ENCODE measurements around the gene RABGAP1L.

RABGAP1L gene

GRCh38 chr1:174931214-174931613 is 771.9 kb downstream of the RABGAP1L start:
- no peak overlapping the region for H3K9ac ChIP-seq
- H3K36me3 ChIP-seq (ENCODE audit: control insufficient read depth, insufficient read depth, low read length) = no peaks in the 10 kb centered on the region
- H3K4me3 ChIP-seq (ENCODE audit: low read depth, low read length) = no peak overlapping the region
- no peaks in the 10 kb centered on the region for H3K4me1 ChIP-seq
- no peak overlapping the region for H2AFZ ChIP-seq
- TF ChIP-seq CTCF (IDR thresholded peaks at IDR 0.05) = no peak
- H3K79me2 ChIP-seq = no peaks in the 10 kb centered on the region
- H3K9me3 ChIP-seq (ENCODE audit: control insufficient read depth, low read length) = no peaks in the 10 kb centered on the region
- H3K27me3 ChIP-seq (ENCODE audit: control insufficient read depth, insufficient read depth, low read length) = no peaks in the 10 kb centered on the region
- H3K4me2 ChIP-seq (ENCODE audit: low read length) = no peak overlapping the region
- no peak overlapping the region for H3K27ac ChIP-seq

- H3K9ac ChIP-seq = no peak overlapping the region
- no peak for TF ChIP-seq CTCF (IDR thresholded peaks at IDR 0.05)
- no peak overlapping the region for H3K4me2 ChIP-seq (ENCODE audit: low read length)
- H3K79me2 ChIP-seq = no peaks in the 10 kb centered on the region
- no peaks in the 10 kb centered on the region for H3K36me3 ChIP-seq (ENCODE audit: control insufficient read depth, insufficient read depth, low read length)
- no peak overlapping the region for H3K27ac ChIP-seq
- H2AFZ ChIP-seq = no peak overlapping the region
- no peak overlapping the region for H3K4me3 ChIP-seq (ENCODE audit: low read depth, low read length)
- no peaks in the 10 kb centered on the region for H3K9me3 ChIP-seq (ENCODE audit: control insufficient read depth, low read length)
- H3K4me1 ChIP-seq = no peaks in the 10 kb centered on the region
- H3K27me3 ChIP-seq (ENCODE audit: control insufficient read depth, insufficient read depth, low read length) = no peaks in the 10 kb centered on the region
These were observed 773.3 kb downstream of the RABGAP1L start for GRCh38 chr1:174932587-174932986.

GRCh38 chr1:174935961-174936727 is 776.8 kb downstream of the RABGAP1L start:
- Histone ChIP-seq H3K36me3 (ENCODE audit: control insufficient read depth, insufficient read depth, low read length) (no peaks in the 10 kb centered on the region), H3K79me2 (no peaks in the 10 kb centered on the region), H3K27me3 (ENCODE audit: control insufficient read depth, insufficient read depth, low read length) (no peaks in the 10 kb centered on the region), H2AFZ (no peak overlapping the region), H3K27ac (no peak overlapping the region), H3K9ac (no peak overlapping the region), H3K4me2 (ENCODE audit: low read length) (no peak overlapping the region), H3K4me3 (ENCODE audit: low read depth, low read length) (no peak overlapping the region), H3K9me3 (ENCODE audit: control insufficient read depth, low read length) (no peaks in the 10 kb centered on the region), H3K4me1 (no peaks in the 10 kb centered on the region)
- TF ChIP-seq CTCF (IDR thresholded peaks at IDR 0.05) = no peak

GRCh38 chr1:174938281-174939007 is 779.1 kb downstream of the RABGAP1L start:
- Histone ChIP-seq H3K27me3 (ENCODE audit: control insufficient read depth, insufficient read depth, low read length) (no peaks in the 10 kb centered on the region), H3K27ac (no peak overlapping the region), H3K4me3 (ENCODE audit: low read depth, low read length) (no peak overlapping the region), H3K4me2 (ENCODE audit: low read length) (no peak overlapping the region), H3K36me3 (ENCODE audit: control insufficient read depth, insufficient read depth, low read length) (no peaks in the 10 kb centered on the region), H3K4me1 (peaks cover 3% of the 10 kb centered on the region), H3K9me3 (ENCODE audit: control insufficient read depth, low read length) (no peaks in the 10 kb centered on the region), H3K79me2 (no peaks in the 10 kb centered on the region), H2AFZ (no peak overlapping the region), H3K9ac (no peak overlapping the region)
- TF ChIP-seq CTCF (IDR thresholded peaks at IDR 0.05) = no peak
